ENCODE measurements around the gene SLC9C1.
A peak's percentile ranks its signal among the peaks of the same experiment; 100 is the strongest.

SLC9C1 gene

DNA sequence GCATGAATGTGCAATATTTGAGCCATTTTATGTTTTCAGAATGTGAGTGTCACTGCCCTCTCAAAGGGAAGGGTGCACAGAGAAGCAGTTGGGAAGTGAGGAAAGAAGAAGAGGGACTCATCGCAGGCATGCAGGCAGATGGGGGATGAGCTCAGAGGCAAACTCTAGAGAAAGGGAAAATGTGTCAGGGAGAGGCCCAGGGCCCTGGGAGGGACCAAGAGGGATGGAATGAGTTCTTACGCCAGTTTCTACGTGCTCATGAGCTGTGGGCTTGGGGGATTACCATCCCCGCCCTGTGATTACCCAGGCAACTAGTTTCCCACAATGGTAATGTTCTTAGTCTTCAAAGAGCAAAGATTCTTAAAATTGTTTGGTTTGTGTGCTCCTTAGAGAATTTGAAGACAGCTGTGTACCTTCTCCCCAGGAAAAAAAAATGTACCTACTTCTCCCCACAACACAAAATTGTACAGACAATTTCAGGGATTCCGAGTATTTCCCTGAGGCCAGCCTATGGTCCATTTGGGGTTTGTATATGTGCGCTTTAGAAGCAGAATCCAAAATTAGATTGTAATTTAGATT is 178.8 kb downstream of the SLC9C1 start:
- no peak for TF ChIP-seq POLR2A (IDR thresholded peaks at IDR 0.05; ENCODE audit: low read depth, low read length)
- no peak for FAIRE-seq
- no peak for DNase-seq (ENCODE audit: insufficient read length, low spot score)

- TF ChIP-seq POLR2A (IDR thresholded peaks at IDR 0.05; ENCODE audit: low read depth, low read length), result no peak
- no peak for FAIRE-seq
- no peak for DNase-seq (ENCODE audit: insufficient read length, low spot score)
Measured at GRCh38 chr3:112114576-112115160, 179.3 kb downstream of the SLC9C1 start.

DNA sequence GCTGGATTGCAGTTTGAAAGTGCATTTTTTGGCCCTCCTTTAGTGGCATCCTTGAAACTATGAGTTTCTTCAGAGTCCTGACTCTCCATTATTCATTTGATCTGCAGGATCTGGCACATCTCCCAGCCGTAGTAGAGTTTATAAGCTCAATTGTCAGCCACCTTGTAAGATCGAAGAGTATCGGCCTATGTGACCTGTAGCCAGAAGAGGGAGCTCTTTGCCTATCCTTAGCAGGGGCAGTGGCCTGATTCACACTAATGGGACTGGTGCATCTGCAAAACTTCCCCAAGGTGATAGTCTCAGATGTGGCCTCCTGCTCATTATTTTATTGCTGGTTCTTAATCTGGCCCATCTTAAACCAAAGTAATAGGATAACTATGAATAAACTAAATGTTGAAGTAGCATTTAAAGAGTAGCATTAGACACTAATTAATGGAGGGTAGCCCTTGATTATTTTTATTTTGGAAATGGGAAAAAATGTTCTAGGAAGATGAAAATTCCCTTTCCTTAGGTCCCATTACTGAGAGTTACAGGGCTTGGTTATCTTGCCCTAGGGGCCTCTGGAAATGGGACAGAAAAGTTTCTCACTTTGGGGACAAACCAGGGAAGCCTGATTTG is 182.1 kb downstream of the SLC9C1 start:
- DNase-seq (ENCODE audit: insufficient read length, low spot score) (peak; percentile 31), FAIRE-seq (peak; percentile 88)
- TF ChIP-seq POLR2A (IDR thresholded peaks at IDR 0.05; ENCODE audit: low read depth, low read length), result no peak

DNA sequence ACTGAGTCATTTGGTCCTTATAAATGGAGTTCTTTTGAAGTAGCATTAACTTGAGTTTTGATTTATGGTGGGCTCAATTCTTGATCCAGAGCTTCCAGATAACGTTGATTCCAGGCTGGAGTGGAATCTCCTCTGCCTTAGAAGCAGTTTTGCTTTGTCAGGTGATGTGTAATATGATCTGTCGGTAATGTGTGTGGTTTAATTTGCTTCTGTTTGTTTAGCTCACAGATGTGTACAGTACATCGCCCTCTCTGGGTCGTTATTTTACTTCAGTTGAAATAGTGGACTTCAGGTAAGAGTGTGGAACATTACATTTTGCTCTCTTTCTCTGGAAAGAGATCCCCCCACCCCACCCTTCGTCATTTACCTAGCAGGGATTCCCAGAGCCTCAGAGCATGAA is 184.7 kb downstream of the SLC9C1 start:
- FAIRE-seq, result no peak
- DNase-seq (ENCODE audit: insufficient read length, low spot score), result no peak
- TF ChIP-seq POLR2A (IDR thresholded peaks at IDR 0.05; ENCODE audit: low read depth, low read length), result no peak

DNA sequence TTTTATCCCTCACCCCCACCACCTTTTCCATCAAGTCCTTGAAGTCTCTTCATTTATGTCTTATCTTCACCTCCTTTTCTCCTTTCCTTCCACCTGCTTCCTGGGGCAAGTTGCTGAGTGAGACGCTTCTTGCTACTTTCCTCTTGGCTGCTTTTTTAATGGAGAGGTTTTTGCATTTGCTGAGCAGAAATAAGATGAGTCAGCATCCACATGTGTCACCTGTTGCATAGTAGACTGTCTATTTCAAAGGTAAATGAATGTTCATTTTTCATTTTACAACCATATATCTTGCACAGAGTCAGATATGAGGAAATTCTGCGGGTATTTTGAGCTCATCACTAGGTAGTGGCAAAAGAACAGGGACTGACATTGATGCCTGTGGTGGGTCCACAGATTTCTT is 189.2 kb downstream of the SLC9C1 start:
- TF ChIP-seq POLR2A (IDR thresholded peaks at IDR 0.05; ENCODE audit: low read depth, low read length), result no peak
- no peak for FAIRE-seq
- no peak for DNase-seq (ENCODE audit: insufficient read length, low spot score)

GRCh38 chr3:112101916-112102315 is 192.1 kb downstream of the SLC9C1 start:
- FAIRE-seq, result peak; percentile 62

DNA sequence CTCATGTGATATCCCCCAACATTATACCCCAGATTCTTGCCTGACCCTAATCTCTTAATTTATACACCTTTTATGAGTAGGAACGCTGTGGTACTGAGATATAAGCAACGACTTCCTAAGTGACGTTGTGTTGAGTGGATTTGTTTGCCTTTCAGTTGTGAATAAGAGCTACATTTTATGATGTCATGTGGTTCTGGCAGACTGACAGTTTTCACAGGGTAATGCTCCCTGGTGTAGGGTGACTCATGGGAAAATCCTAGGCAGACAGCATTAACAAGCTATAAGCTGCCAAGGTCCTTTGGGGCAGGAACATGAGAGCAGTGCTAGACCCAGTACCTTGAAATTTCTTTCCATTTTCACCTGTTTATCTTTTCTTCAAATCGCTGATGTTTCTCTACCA is 196.6 kb downstream of the SLC9C1 start:
- FAIRE-seq, result peak; percentile 97
- peak; percentile 54 for DNase-seq (ENCODE audit: insufficient read length, low spot score)
- no peak for TF ChIP-seq POLR2A (IDR thresholded peaks at IDR 0.05; ENCODE audit: low read depth, low read length)

More at GRCh38 chr3:112101916-112102315, 192.1 kb downstream of the SLC9C1 start:
- TF ChIP-seq POLR2A (IDR thresholded peaks at IDR 0.05; ENCODE audit: low read depth, low read length), result no peak
- peak; percentile 30 for DNase-seq (ENCODE audit: insufficient read length, low spot score)

GRCh38 chr3:112096176-112096575 is 197.8 kb downstream of the SLC9C1 start:
- no peak for TF ChIP-seq POLR2A (IDR thresholded peaks at IDR 0.05; ENCODE audit: low read depth, low read length)
- no peak for FAIRE-seq
- DNase-seq (ENCODE audit: insufficient read length, low spot score), result no peak

DNA sequence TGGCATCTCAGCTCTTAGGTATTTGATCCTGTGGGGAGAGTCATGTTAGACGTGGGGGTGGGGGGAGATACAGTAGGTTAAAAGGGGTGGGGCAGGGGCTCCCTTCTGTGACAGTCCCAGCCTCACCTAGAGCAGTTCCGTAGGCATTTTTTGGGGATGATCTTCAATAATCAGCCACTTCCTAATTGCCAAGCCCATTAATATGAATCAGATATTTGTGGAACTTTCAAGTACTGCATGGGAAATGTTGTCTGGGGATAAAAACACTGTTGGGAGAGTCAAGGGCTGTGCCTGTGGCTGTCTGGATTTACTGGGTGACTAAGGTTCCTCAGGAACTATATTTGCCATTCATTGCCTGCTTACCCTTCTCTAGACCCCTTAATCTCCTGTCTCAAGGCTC is 198.3 kb downstream of the SLC9C1 start:
- FAIRE-seq, result no peak
- no peak for TF ChIP-seq POLR2A (IDR thresholded peaks at IDR 0.05; ENCODE audit: low read depth, low read length)
- DNase-seq (ENCODE audit: insufficient read length, low spot score), result no peak

DNA sequence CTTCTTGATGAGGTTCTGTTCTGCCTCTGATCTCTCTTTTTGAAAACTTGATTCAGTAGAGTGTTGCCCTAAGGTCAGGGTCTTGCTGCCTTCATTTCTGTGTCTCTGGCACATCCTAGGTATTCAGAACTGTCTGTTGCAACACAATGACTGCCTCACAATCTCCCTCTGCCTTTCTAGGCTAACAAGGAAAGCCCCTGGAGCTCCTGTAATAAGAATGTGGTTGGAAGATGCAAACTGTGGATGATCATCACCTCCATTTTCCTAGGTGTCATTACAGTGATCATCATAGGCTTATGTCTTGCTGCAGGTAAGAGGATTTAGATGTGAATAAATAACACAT is 200.9 kb downstream of the SLC9C1 start:
- no peak for FAIRE-seq

GRCh38 chr3:112092496-112093179 is 201.4 kb downstream of the SLC9C1 start:
- FAIRE-seq (no peak), DNase-seq (ENCODE audit: insufficient read length, low spot score) (no peak)
- TF ChIP-seq POLR2A (IDR thresholded peaks at IDR 0.05; ENCODE audit: low read depth, low read length), result no peak

More for the DNA sequence above, 200.9 kb downstream of the SLC9C1 start:
- TF ChIP-seq POLR2A (IDR thresholded peaks at IDR 0.05; ENCODE audit: low read depth, low read length), result no peak
- DNase-seq (ENCODE audit: insufficient read length, low spot score), result no peak

DNA sequence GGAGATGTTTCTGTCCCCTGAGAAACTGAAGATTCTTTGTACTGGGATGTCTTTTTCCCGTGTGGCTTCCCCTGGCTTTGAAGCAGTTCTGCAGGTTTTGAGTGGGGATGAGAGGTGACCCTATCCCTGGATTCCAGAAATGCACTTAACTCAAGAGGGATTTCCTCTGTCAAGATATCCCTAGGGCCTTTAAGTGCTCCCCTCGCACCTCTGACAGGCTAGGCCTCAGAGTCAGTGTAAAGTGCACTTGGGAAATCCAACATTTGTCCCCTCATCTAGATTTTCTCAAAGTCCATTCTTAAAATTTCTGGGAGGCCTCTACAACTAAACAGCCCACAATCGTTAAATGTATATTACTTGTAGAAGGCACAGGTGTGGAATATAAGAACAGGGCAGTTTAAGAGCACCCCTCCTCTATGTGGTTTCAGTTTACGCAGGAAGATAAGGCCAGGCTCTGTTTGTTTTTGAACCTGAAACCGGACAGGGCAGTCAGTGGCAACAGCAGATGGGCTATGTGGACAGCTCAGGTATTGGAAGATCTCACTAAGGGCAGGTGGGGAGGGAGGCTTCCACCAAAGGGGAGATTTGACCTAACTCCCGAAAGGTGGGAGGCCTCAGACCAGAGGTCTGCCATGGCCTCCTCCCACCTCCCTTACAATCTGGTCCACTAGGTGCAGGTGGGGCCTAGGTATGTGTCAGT is 203.0 kb downstream of the SLC9C1 start:
- no peak for FAIRE-seq

More for the DNA sequence above, 203.0 kb downstream of the SLC9C1 start:
- no peak for DNase-seq (ENCODE audit: insufficient read length, low spot score)
- no peak for TF ChIP-seq POLR2A (IDR thresholded peaks at IDR 0.05; ENCODE audit: low read depth, low read length)

Measured in H54 (cell line).